IPS-NIHi7 (cell line): Measurements from ENCODE around the gene ARFGAP3.

Source experiments
- DNase-seq: peaks from one replicate; pipeline ENCODE4 v3.0.0; 2012; ENCODE audit warnings: mixed read lengths; ENCODE audit errors: extremely low spot score

The ARFGAP3 gene

DNA sequence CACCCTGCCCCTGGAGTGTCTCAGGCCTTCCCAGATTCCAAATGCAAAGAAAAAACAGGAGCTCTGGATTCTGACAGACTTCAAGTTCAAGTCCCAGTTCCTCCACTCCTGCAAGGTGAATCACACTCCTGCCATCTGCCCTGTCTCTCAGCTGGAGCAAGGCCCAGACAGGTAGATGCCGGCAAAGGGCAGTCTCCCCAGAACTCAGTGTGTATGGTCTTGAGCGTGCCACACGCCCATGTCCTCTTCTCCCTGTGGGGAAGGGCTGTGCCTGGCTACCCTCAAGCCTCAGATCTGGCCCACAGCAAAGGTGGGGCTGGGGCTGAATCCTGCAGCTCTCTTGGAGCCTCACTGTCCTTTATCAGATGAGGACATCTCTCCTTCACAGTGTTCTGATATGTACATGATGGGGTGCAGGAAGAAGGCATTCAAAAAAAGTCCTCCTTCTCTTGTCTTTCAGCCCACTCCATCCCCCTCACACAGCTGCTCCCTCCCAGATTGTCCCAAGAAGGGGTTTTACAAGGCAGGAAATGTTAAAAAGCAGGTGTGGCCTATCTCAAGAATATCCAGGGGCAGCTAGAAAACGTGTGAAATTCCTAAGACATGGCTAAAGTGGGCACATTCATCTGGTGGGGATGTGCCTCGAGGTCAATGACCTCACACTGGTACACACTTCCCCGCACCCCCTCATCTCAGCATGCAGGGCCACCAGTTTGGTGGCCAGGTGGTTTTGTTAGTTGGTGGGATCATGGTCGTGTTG is 27.7 kb upstream of the ARFGAP3 start:
- DNase-seq = no peak

DNA sequence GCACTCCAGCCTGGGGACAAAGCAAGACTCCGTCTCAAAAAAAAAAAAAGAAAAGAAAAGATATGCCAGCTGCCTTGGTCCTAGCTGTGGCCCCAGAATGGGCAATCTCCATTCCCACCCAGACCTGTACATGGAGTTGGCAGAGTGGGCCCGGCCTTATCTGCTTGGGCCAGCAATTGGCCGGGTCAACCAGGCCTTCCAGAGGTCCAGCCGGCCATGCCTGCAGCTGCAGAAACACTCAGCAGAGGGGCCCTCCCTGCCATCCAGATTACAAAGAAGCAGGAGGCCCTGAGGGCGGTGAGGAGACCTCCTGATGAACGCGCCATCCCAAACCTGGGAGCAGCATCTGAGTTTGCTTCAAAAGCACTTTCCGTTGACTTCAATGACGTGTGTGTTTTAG is 26.9 kb upstream of the ARFGAP3 start:
- DNase-seq = no peak

DNA sequence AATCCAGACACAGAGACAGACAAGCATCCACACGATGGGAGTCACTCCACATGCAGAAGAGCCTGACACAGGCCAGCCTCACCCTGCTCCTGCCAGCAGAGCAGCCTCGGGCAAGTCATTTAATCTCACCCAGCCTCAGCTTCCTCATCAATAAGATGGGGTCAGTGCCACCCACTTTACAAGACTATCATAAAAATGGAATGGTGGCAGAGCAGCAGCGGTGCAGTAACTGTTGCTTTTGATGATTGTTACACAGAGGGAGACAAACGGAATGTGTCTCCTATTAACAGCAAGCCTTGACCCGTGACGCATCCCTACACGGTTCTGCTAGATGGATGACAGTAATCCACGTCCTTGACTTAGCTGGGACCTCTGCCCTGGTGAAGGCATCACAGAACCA is 26.0 kb upstream of the ARFGAP3 start:
- no peak for DNase-seq

DNA sequence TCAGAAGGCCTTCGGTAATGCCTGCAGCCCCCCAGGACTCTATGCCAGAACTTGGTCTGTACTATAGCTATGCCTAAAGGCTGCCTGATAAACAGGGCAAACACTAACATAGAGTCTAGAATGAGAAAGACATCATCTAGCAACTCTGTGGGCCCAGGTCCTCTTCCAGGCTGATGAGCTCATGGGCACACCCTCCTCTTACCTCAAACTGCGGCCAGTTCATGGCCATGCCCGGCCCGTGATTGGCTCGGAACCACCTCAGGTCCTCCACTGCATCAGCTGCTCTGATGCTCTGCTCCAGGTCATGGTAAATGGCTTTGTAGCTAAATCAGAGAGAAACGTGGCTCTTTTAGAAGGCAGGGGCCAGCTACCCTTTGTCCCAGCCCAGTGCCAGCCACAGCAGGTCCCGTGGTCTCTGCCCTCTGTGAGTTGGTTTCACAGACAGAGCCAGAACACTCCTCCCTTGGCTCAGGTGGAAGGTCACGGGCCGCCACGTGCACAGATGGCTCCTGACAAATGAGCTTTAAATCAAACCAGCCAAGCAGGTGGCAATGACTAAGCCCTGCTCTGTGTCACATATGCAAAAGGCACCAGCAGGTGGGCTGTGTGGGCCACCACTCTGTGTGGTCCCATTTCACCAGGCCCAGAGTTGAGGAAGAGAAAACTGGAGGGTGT is 25.0 kb upstream of the ARFGAP3 start:
- peak; percentile 47 for DNase-seq

DNA sequence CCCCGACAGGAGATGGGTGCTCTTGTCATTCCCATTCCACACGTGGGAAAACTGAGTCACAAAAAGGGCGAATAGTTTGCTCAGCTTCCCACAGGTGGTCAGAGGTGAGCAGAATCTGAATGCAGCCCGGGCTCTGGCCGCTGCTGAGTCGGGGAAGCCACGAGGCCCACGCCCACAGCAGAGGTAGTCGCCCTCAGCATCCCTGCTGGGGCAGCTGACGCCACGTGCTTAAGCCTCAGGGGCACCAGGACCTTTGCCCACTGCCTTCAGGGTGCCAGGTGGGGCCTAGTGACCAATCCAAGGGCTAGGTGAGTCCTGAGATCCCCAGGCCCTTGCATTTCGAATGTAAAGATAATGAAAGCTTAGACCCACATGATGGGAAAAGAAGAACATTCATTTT is 24.2 kb upstream of the ARFGAP3 start:
- no peak for DNase-seq

DNA sequence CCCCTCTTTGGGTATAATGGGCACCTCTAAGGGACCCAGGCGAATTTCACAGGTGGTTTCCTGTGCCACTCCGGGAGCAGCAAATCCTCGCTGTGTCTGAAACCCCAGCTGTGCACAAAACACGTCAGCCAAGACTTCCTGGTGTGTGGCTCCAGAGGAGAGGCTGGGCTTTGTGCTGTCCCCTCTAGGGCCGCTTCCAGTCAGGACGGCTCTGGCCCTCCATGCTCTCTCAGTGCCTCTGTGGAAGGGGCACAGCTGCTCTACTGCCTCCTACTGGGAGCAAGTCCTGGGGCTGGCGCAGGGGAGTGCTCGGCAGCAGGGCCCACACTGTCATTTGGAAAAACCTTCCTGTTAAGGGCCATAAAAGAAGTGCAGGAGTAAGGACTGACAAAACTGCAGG is 23.7 kb upstream of the ARFGAP3 start:
- DNase-seq = peak; percentile 60

DNA sequence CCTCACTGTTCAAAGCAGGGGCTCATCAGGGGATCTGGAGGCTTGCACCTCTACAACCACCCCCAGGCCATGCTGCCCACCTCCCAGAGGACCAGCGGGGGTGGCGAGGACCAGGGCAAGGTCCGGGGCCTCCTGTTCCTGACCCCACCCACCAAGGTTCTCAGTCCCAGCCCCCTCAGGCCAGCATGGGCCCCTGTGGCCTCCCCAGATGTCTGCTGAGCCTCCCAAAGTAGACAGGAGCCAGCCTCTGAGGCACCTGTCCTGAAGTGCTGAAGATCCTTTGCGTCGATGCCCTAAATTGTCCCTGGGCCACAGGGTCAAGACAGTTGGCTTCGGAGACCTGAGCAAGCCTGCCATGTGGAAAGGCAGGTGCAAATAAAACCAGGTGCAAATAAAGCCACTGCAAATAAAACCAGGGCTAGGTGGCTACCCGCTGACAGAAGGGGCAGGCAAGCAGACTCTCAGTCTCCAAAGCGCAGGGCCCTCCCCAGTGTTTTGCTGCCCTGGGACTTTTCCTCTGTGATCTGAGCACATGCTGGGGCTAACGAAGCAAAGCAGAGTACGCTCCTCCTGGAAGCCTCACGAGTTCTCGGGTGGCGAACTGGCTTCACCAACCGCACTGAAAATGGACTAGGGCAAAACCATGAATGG is 22.4 kb upstream of the ARFGAP3 start:
- DNase-seq = no peak

DNA sequence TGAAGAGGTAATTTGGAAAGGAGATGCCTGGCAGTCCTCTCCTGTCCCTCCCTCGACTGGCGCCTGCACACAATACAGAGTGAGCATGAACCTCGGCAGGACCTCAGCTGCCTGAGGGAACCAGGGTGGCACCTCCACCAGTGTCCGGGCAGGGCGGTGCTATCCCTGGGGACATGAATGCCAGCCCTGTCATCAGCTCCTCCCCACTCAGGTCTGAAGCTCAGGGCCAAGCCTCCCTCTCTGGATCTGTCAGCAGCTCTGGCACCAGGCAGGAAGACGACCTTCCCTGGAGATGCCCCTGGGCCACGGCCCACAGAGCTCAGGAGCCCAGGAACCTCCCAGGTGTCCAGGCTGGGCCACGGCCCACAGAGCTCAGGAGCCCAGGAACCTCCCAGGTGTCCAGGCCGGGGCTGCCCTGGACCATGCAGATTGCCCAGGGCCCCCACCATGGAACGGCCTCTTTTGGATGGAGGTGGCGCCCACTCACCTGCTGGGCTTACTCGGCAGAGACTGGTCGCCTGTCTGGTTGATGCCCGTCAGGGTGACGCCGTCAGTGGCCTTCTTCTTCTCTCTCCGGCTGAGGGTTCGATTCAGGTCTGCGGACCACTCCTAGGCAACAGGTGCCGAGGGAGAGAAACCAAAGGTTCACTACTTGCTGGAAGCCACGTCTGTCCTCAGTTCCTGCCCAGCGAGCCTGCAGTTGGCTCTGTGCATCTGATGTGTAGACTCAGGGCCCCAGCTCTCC is 21.7 kb upstream of the ARFGAP3 start:
- DNase-seq = no peak

DNA sequence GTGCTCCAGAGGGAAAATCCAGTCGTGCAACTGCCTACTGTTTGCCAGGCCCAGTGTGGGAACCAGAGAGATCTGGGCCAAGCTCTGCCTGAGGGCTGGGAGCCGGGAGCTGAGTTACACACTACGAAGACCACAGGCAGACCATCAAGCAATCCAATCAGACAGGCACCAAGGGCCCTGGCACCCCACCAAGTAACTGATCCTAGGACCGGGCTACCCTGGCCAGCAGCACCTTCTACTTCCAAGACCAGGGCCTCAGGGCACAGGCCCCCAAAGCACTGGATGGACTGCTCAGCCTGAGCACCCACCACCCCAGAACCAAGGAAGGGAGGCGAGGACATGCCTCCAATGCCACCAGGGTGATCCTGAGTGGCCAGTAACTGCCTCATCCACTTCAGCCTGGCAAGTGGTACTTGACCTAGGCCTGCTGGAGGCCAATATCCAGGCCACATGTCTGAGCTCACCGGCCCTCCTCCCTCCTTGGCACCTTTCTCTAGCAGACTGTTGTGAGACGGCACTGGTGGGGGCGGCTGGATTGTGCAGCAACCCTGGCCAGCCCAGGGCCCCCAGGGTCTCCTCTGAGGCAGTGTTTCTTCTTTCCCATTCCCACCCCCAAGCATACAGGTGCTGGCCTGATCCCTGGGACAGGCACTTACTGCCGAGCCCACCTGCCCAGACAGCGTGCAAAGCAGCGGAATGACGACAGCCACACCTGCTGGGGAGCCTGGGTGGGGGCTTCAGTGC is 20.7 kb upstream of the ARFGAP3 start:
- no peak for DNase-seq

DNA sequence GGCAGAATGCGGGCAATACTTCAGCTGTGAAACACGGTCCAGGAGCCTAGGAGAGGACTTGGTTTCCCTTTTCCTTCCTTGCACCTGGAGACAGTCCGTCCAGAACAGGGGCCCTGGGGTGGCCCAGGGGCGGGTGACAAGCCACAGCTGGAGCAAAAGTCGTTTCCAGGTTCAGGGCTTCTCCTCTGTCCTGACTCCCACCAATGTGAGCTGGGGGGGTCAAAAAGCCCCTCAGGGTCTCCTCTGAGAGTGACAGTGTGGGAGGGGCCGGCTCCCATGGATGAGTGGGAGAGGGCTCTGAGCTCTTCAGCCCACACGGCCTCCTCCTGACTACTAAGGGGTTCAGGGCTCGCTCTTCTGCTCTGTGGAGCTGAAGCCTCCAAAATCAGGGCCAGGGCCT is 20.1 kb upstream of the ARFGAP3 start:
- no peak for DNase-seq

DNA sequence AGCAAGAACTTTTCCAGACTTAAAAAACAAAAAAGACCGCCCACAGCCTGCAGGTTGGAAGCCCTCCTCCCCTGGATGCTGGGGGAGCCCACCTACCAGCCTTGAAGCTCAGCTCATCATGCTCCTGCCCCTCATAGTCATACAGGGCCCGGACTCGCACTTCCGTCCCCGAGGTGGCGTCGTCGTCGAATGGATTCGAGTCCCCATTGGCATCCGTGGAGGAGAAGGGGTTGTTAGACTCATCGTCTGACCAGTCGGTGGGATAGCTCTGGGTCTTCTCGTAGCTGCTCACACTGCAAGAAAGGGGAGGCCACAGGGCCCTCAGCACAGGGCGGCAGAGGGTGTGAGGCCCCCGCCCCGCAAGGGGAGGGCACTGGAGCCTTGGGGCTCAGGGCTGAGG is 19.0 kb upstream of the ARFGAP3 start:
- DNase-seq = no peak

DNA sequence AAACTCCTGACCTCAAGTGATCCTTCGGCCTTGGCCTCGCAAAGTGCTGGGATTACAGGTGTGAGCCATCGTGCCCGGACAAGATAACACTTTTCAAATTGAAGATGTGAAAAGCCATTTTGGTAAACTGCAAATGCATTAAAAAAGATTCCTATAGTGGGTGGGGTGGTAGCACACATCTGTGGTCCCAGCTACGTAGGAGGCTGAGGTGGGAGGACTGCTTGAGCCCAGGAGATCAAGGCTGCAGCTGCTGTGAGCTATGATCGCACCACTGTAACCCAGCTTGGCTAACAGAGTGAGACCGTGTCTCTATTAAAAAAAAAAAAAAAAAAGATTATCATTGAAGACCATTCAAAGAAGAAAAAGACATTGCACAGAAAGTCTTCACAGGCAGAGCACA is 16.9 kb upstream of the ARFGAP3 start:
- no peak for DNase-seq

DNA sequence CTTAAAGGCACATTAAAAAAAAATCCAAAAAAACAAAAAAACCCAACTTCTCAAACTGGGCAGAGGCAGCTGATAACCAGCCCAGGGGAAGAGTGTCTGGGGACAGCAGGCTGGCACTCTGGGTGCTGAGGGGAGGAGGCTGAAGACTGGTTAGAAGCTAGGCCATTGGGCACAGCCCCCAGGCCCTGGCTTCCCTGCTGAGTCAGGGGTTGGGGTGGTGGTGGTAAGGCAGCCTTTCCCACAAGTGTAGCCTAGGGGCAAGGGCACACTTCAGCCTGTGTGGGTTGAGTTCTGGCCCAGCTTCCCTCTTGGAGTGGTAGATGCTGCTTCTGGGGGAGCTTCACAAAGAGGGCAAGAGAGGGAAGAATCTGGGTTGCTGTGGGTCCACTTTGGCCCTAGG is 16.3 kb upstream of the ARFGAP3 start:
- DNase-seq = no peak

DNA sequence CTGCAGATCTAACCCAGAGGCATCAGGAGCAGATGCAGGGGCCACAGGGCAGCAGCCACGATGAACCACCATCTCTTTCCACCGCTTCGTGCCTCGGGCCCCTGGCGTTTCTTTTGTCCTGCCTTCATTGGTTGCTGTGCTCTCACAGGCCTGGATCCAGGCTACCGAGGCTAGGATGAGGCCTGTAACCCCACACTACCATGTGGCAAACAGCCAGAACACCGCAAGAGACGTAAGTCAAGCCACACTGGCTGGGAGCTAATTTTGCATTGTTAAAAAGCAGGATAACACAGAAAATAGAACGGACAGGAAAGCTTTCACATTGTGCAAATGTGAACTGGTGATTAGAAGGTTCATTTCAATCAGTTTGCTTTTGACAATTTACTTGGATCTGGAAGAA is 15.7 kb upstream of the ARFGAP3 start:
- DNase-seq = no peak

DNA sequence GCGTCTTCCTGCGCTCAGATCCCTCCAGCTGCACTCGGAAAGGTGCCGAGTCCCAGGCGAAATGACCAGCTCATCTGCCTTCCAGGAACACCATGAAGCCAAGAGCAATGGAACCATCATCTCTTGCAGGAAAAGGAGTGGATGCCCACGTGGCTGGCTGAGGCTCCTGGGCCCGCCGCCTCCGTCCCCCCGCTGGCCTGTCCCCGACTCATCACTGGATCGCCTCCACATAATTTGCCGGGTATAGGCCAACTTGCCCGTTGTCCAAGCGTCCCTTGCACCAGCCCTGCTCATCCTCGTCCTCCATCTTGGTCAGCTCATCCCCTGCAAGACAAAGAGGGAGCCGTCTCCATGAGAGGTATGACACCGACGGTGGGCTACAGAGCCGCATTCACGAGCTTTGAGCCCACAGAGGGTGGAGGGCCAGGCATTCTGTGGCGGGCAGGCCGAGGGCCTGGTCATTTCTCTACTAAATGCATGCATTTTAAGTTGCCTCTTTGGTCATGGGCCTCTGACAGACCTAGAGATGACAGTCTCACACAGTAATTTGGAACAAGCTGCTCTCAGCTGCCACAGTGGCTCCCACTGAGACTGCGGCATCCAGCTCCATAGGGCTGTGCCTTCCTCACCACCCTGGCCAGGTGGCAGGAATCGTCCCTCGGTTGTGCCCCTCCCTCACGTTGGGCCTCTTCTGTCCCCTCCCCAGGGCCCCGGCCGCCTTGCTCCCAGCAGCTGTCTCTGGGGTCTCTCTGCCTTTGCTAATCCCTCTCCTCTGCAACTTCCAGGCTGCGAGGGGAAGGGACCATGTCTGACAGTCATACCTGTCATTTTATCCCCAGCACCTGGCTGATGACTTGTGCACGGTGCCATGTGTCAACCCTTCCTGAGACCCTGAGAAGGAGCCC is 14.3 kb upstream of the ARFGAP3 start:
- DNase-seq = no peak

DNA sequence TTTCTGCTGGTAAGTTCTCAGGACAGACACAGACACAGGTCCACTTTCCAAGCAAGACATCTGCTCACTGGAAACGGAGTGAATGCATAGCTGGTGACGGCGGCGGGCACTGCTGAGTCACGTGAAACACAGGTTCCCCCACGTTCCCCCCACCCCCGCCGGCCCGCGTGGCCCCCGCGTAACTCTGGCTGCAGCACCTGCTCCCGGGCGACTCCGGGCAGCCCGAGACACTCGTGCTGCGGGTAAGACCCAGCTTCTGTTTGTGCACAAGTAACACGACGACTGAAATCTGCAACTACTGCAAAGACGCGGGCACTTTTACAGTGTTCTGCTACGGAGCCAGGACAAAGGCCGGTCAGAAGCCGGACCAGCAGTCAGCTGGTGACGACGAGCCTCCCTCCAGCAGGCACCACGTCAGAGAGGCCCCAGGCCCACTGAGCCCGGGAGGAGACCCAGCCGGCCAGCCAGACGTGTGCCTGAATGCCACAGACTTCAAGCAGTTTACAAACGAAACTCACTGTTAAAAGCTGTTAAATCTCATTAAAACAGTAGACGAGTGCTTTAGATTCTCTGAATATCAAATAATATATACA is 12.9 kb upstream of the ARFGAP3 start:
- no peak for DNase-seq

DNA sequence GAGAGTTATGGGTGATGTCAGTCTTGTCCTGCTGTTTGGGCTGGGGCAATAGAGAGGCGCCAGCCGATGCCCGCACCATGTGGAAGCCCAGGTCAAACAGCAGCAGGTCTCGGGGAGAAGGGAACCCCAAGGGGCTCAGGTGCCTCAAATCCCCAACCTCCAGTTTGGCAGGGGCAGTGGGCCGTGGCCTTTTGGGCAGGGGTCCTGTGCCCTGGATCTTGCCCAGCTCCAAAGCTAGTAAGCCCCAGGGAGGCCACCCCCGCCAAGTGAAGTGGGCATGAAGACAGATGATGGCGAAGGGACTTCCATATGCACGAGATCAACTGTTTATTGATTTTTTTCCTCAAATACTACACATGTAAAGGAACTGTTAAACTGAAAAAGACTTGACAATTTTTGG is 12.4 kb upstream of the ARFGAP3 start:
- no peak for DNase-seq

DNA sequence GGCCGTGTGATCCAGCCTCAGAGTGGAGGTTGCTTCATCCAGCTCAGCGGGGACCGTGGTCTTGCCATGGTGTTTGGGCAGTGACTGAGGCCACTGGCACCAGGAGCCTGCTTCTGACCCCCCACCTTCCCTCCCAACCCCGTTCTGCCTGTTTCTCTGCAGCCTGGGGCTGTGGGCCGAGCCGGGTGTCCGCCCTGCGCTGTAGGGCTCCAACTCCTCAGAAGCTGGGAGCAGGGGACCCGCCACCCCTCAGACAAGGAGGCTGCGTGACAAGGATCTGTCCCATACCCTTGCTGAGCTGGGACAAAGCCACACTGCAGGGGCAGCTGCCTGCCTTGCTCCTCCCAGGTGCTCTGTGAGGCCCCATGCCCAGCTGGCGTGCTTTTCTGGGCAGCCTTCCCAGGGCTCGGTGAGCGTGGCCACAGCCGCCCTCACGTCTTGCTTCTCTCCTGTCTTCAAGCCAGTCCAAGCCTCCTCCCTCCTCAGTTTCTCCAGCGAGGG is 11.7 kb upstream of the ARFGAP3 start:
- DNase-seq = no peak

DNA sequence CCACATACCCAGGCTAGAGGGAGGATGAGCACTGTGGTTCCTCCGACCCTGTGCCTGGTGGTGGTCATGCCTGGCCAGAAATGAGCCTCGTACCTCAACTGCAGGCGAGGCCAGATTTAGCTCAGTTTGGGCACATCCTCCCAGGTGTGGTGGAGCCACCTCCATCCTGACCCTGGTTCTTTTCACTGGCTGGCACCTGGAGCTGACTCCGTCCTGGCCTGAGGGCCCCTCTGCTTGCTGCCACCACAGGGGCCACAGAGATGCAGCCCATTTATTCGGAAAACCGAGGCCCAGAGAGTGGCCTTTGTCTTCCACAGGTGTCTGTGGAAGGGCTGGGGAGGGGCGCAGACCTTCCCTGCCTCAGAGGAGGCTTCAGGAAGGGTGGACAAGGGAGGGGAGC is 9.0 kb upstream of the ARFGAP3 start:
- no peak for DNase-seq

DNA sequence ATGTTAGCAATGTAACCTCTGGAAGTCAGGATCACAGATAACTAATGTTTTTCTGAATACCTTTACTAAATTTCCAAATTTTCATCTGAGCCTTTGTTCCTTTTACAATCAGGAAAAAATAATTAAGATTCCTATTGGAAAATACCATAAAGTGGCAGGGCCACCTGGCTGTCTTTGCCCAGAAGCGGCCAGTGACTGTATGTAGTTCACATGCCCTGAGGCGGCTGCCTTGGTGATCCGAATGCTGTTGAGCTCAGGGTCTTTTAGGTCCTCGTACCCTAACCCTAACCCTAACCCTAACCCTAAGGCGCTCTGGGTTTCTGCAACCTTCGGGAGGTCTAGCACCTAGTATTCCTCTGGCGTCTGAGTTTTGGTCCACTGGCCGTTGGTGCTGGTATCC is 8.5 kb upstream of the ARFGAP3 start:
- DNase-seq = no peak
